ENCODE data around the gene SBK3. TPM values are rescaled to one million over a fixed set of nuclear protein-coding genes. Genes with fewer than 3 reads are reported as not detected.

Gene SBK3
- total and polyA plus RNA-seq, 10 of the 15 experiments (the other 5 are each of a cell fraction or from before 2014, with no cell fraction given) = not detected

GRCh38 chr19:55526216-55527196, 18.8 kb downstream of the SBK3 start:
- ATAC-seq = no peak
- Histone ChIP-seq H3K9me3 (replicated peaks; ENCODE audit: control insufficient read depth, insufficient read depth, low read length) (no peaks in the 10 kb centered on the region; the same call in 2 of the 3 replicates), H2AFZ (ENCODE audit: control insufficient read depth, low read depth, low read length) (no peak overlapping the region), H3K27me3 (replicated peaks in 1 of 2; ENCODE audit: control insufficient read depth in 2 of 2, insufficient read depth in 2 of 2, low read length in 1 of 2) (no peaks in the 10 kb centered on the region), H3K27ac (ENCODE audit: control insufficient read depth, insufficient read depth) (no peak overlapping the region), H3K36me3 (ENCODE audit: control insufficient read depth in 2 of 2, insufficient read depth in 2 of 2, low read length in 1 of 2) (no peaks in the 10 kb centered on the region), H3K4me1 (ENCODE audit: control insufficient read depth, insufficient read depth, low read length) (no peaks in the 10 kb centered on the region), H3K79me2 (ENCODE audit: control insufficient read depth, insufficient read depth, low read length) (no peaks in the 10 kb centered on the region), H3K4me3 (no peak overlapping the region), H3K9ac (ENCODE audit: control insufficient read depth, insufficient read depth, low read length) (no peak overlapping the region), H4K20me1 (ENCODE audit: control insufficient read depth, insufficient read depth) (no peaks in the 10 kb centered on the region), H3K4me2 (ENCODE audit: control insufficient read depth, insufficient read depth) (no peak overlapping the region)
- SMC1A ChIA-PET (ENCODE audit: uncharacterized antibody, unreplicated experiment) = no interaction called here
- no TSS peak for BruUV-seq (replicated peaks)
- RAD21 ChIA-PET (ENCODE audit: unreplicated experiment) = no interaction called here
- no peak for FAIRE-seq
- CTCF ChIA-PET = no interaction called here
- intact Hi-C loops (cut with micrococcal nuclease; ENCODE audit: unreplicated experiment) (no loop called here), in situ Hi-C loops (cut with MboI) (no loop called here)
- 63% methylated on average over 33 of the region's 35 CpGs for WGBS (ENCODE audit: insufficient coverage, insufficient replicate concordance, low lambda C conversion rate, missing lambda C conversion rate)
- POLR2A ChIA-PET = no interaction called here
- DNase-seq (ENCODE audit: low read depth, low spot score) = no peak
- TF ChIP-seq MYC (IDR thresholded peaks at IDR 0.05; ENCODE audit: insufficient read depth, insufficient read length, insufficient replicate concordance, low read length, severe bottlenecking) (no peak), BCL3 (IDR thresholded peaks at IDR 0.05; ENCODE audit: borderline replicate concordance, insufficient read depth, low read depth, low read length, poor library complexity, severe bottlenecking) (peak; percentile 73), SREBF2 (IDR thresholded peaks at IDR 0.05; ENCODE audit: low read length) (no peak), BACH1 (IDR thresholded peaks at IDR 0.05; ENCODE audit: borderline replicate concordance) (no peak), NR2C2 (IDR thresholded peaks at IDR 0.05; ENCODE audit: borderline replicate concordance, control insufficient read depth, insufficient read length, low read depth) (no peak), YBX1 (IDR thresholded peaks at IDR 0.05) (no peak), NBN (IDR thresholded peaks at IDR 0.05) (no peak), E2F4 (IDR thresholded peaks at IDR 0.05; ENCODE audit: low read depth, low read length) (no peak), RELB (IDR thresholded peaks at IDR 0.05; ENCODE audit: low read depth) (no peak)
- TF ChIP-seq, protein P1, sequence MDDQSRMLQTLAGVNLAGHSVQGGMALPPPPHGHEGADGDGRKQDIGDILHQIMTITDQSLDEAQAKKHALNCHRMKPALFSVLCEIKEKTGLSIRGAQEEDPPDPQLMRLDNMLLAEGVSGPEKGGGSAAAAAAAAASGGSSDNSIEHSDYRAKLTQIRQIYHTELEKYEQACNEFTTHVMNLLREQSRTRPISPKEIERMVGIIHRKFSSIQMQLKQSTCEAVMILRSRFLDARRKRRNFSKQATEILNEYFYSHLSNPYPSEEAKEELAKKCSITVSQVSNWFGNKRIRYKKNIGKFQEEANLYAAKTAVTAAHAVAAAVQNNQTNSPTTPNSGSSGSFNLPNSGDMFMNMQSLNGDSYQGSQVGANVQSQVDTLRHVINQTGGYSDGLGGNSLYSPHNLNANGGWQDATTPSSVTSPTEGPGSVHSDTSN (IDR thresholded peaks at IDR 0.05; ENCODE audit: insufficient replicate concordance, low read depth, low read length) = peak; percentile 31
- TF ChIP-seq, protein P2, sequence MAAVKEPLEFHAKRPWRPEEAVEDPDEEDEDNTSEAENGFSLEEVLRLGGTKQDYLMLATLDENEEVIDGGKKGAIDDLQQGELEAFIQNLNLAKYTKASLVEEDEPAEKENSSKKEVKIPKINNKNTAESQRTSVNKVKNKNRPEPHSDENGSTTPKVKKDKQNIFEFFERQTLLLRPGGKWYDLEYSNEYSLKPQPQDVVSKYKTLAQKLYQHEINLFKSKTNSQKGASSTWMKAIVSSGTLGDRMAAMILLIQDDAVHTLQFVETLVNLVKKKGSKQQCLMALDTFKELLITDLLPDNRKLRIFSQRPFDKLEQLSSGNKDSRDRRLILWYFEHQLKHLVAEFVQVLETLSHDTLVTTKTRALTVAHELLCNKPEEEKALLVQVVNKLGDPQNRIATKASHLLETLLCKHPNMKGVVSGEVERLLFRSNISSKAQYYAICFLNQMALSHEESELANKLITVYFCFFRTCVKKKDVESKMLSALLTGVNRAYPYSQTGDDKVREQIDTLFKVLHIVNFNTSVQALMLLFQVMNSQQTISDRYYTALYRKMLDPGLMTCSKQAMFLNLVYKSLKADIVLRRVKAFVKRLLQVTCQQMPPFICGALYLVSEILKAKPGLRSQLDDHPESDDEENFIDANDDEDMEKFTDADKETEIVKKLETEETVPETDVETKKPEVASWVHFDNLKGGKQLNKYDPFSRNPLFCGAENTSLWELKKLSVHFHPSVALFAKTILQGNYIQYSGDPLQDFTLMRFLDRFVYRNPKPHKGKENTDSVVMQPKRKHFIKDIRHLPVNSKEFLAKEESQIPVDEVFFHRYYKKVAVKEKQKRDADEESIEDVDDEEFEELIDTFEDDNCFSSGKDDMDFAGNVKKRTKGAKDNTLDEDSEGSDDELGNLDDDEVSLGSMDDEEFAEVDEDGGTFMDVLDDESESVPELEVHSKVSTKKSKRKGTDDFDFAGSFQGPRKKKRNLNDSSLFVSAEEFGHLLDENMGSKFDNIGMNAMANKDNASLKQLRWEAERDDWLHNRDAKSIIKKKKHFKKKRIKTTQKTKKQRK (IDR thresholded peaks at IDR 0.05; ENCODE audit: low read depth, low read length) = no peak
- TF ChIP-seq, protein P3, sequence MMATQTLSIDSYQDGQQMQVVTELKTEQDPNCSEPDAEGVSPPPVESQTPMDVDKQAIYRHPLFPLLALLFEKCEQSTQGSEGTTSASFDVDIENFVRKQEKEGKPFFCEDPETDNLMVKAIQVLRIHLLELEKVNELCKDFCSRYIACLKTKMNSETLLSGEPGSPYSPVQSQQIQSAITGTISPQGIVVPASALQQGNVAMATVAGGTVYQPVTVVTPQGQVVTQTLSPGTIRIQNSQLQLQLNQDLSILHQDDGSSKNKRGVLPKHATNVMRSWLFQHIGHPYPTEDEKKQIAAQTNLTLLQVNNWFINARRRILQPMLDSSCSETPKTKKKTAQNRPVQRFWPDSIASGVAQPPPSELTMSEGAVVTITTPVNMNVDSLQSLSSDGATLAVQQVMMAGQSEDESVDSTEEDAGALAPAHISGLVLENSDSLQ (IDR thresholded peaks at IDR 0.05) = no peak
